22Rv1 (cell line): ENCODE results near the gene SLC35F3.

Experiments used
- ZFX ChIP-seq: fragments of 450-650 bp; IDR thresholded peaks from 2 replicates; pipeline ENCODE4 v1.6.1; 2017; ENCODE audit warnings: antibody characterized with exemption, borderline replicate concordance
- TF ChIP-seq, protein P1 (sequence below): fragments of 450-650 bp; IDR thresholded peaks from 2 replicates; pipeline ENCODE4 v1.5.1; 2017; ENCODE audit warnings: mild to moderate bottlenecking

DNA sequence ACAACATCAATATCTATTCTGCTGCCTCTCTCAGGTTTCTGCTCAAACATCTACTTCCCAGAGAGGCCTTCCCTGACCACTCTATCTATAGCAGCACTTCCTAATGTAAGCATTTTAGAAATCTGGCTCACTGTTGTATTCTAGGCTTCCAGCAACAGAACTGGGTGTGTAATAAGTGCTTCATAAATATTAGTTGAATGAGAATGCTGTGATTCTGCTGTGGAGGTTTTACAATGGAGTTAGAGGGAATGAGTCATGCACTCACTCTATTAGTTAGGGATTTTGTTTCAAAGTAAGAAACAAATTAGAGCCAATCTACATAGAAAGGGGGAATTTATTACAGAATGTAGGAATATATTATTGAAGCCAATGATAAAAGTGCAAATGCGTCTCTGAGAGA is 38.6 kb upstream of the SLC35F3 start:
- TF ChIP-seq, protein P1, sequence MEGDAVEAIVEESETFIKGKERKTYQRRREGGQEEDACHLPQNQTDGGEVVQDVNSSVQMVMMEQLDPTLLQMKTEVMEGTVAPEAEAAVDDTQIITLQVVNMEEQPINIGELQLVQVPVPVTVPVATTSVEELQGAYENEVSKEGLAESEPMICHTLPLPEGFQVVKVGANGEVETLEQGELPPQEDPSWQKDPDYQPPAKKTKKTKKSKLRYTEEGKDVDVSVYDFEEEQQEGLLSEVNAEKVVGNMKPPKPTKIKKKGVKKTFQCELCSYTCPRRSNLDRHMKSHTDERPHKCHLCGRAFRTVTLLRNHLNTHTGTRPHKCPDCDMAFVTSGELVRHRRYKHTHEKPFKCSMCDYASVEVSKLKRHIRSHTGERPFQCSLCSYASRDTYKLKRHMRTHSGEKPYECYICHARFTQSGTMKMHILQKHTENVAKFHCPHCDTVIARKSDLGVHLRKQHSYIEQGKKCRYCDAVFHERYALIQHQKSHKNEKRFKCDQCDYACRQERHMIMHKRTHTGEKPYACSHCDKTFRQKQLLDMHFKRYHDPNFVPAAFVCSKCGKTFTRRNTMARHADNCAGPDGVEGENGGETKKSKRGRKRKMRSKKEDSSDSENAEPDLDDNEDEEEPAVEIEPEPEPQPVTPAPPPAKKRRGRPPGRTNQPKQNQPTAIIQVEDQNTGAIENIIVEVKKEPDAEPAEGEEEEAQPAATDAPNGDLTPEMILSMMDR, result no peak
- TF ChIP-seq ZFX, result no peak
